Germinal center (tissue), 1 donor: ENCODE data around the gene NID2.

Experiments used
- DNase-seq: peaks from one replicate; pipeline ENCODE4 v3.0.0; 2012; ENCODE audit warnings: mixed read lengths, low spot score

NID2 gene

GRCh38 chr14:52029881-52030280 lies 39.0 kb downstream of the NID2 start:
- DNase-seq: no peak

DNA sequence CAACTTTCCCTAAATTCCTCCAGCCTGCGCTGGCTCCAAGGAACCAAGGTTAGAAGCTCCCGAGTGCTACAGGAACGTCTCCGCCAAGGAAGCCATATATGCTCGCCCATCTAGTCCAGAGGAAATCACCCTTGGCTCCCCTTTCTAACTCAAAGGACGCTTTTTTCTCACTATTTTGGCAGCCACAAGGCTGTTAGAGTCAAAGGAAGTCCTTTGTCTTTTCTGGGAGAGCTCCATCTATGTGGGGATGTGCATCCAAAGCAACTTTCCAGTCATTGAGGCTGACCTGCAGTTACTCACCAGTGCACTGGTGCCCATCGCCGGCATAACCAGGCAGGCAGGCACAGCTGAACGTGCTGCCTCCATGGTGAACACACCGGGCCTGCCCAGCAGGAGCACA lies 42.0 kb downstream of the NID2 start:
- DNase-seq: no peak

DNA sequence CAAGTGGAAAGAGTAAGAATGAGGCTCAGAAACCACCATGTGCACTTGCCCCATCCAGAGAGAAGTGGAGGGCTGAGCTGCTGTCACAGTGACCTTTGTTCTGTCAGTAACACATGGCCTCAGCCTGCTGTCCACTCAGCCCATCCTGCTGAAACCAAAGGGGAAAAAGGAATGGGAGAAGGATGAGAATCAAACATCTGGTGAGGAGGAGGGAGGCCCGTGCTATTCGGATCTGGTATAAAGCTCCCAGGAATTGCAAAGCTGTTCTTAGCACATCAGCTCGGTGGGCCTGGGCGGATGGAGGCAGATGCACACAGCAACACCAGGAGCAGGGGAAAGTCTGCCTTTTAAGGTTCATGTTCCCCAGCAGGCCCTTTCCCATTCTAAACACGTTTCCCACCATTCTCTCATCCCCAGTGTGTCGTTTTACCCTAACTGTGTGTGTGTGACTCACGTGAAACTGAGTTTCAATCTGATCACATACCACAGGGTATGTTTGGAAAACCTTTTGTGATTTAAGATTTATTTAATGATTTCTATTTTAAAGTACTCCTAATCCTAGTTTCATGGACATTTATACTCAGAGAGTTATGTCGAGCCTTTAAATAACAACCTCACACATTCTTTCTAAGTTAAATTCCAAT lies 42.7 kb downstream of the NID2 start:
- DNase-seq: no peak

DNA sequence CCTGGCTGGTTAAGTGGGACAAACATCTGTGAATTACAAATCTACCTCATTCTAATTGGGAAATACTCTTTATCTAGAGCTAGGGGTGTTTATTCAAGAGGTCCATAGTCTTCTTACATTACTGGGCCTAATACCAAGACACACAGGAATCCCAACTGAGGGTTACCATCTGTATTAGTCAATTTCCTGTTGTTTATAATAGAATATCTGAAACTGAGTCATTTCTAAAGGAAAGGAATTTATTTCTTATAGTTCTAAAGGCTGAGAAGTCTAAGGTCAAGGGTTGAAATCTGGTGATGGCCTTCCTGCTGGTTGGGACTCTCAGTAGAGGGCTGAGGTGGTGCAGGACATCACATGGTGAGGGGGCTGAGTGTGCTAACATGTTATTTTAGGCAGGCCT lies 43.5 kb downstream of the NID2 start:
- DNase-seq: no peak

DNA sequence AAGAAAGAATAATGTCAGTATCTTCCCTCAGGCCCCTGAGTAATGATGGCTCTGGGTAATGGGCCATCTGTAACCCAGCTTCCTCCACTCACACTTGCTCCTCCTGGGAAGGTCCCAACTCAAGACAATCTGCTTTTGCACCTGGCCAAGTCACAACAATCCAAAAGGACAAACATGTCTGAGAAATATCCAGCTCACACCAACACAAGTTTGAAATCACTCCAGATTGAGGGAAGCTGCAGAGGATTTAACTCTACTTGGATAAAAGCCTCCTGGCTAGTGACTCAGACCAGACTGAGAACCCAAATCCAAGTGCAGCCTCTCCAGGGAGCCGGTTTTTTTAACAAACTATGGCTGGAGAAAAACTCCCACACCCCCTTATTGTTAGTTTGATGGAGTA lies 45.3 kb downstream of the NID2 start:
- no peak for DNase-seq

- DNase-seq: no peak
These were observed 46.8 kb downstream of the NID2 start for GRCh38 chr14:52021957-52022600.

DNA sequence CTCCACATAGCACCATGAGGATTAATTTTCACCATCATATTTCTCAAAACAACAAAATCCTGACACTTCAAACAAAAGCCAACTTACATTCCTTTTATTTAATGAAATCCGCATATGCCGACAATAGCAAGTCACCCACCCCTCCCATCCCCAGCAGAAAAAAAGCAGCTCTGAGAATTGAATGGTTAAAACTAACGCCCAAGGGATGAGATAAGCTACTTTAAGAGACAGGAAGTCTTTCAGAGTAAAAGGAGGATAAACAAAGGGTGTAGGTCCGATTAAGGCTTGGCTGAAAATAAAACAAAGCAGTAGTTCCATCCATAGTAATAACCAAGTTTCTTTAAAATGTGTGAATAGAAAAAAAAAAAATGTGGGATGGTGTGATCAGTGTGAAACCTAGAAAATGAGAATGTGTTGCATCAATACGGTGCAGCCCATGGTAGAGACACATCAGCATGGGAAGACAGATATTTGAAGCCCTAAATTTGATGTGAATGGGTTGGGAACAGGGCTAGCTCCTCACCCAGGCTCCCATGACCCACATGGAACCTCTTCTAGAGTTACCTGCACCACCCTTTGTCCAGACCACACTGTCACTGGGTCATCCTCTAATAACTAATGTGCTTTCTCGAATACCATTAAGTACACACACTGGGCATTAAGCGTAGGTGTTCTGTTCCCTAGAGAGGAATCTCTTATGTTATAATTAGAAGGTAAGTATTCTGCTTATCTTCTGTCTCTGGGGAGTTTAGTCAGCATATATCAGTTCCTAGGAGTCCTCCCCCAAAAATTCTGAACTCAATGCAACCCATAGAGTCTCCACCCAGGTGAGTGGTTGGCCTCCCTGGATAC lies 47.8 kb downstream of the NID2 start:
- DNase-seq: no peak

- no peak for DNase-seq
These were observed 48.6 kb downstream of the NID2 start for GRCh38 chr14:52020161-52020714.

- DNase-seq: no peak
These were observed 49.9 kb downstream of the NID2 start for GRCh38 chr14:52018970-52019369.

DNA sequence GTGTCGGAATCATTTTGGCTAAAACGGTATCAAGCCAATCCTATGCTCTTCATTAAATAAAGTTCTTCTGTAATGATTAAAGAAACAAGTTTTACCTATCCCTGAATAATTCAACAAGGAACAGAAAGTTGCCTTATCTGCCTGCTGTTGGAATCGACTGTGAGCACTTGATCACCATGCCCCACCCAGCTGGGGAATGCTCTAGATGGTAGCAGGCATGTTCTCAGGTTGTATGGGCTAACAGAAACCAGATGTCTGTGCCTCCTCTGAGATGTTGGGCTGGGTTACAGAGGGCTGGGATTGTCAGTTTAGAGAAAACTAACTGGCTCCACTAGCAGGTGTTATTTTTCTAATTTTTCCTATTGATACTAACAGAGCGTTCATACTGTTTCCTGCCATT lies 50.6 kb downstream of the NID2 start:
- no peak for DNase-seq

DNA sequence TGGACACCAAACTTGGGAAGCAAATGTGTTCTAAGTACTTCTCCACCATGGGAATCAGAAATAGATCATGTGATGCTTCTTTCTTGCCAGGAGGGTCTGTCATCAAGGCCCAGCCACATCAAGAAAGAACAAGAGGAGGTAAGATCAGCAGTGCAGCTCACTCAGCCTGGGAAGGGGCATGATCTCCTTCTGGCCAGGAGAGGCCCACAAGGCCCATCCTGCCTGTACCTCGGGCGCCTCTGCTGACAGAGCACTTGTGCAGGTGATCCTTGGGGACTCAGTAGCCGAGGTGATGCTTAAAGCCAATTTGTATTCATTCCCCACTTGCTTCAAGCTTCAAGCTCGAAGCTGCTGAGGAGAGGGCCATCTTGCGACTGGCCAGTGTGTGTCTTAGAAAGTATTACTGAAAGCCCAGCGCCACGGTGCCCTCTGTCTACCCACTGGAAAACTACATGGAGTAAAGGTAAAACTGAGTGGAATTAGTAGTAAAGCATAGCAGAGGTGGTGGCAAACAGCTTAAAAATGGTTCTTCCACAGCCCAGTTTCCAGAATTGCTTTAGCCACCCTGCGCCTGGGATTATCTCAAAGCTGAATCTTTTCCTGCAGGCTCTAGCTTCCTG lies 53.3 kb downstream of the NID2 start:
- DNase-seq: no peak

- DNase-seq: no peak
These were observed 54.1 kb downstream of the NID2 start for GRCh38 chr14:52014601-52015267.

DNA sequence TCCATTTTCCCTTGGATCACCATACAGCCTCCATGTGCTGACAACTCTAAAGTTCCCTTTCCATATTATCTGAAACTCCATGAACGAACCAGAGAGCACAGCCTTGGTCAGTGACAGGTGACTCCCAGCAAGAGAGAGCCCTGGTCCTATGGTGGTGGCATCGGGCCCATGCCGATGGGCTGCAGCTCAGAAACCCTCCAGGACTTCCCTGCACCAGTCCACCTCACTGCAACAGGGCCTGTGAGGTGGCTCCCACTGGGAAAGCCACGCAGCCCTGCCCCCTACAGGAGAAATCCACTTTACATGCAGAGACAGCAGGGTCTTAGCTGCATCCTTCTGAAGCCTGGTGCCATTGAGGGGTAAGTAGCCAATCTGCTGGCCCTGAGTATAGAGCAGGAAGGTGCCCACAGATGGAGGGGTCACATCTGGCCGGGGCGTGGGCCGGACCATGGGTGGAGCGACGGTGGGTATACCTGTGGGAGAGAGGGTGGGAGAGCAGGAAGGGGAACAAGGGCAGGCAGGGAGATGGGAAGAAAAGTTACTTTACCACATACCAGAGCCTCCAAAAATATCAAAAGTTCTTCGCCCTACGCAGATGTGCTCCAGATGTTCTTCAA lies 54.8 kb downstream of the NID2 start:
- no peak for DNase-seq

GRCh38 chr14:52012635-52013034 lies 56.2 kb downstream of the NID2 start:
- DNase-seq: no peak

GRCh38 chr14:52011523-52011922 lies 57.3 kb downstream of the NID2 start:
- no peak for DNase-seq

GRCh38 chr14:52010173-52010693 lies 58.6 kb downstream of the NID2 start:
- DNase-seq: no peak

DNA sequence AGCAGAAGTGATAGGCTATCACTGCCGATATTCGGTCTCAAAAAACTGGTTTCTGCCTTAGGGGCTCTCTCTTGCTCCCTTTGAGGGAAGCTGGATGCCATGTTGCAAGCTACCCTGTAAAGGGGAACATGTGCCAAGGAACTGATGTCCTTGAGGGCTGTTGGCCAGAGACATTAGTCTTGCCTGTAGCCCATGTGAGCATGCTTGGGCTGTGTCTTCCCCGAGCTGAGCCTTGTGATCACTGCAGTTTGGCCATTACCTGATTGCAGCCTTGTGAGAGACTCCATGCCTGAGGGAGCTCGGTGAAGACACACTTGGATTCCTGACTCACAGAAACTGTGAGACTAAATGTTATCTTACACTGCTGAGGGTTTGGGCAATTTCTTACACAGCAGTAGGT lies 60.7 kb downstream of the NID2 start:
- no peak for DNase-seq

DNA sequence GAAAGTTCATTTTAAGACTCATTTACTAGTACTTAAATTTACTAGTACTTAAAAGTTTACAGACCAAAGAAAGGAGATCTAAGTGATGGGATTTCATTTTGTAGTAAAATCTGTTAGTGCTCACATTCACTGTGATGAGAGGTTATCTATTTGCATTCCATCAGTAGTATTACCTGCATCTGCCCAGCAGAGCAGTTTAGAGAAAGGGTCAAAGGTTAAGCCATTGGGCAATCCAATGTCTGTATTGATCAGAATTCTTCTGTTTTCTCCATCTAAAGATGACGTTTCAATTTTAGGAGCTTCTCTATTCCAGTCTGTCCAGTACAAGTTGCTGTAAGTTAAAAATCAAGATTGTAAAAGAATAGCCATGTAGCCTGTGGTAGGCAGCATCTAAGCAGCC lies 61.2 kb downstream of the NID2 start:
- no peak for DNase-seq

DNA sequence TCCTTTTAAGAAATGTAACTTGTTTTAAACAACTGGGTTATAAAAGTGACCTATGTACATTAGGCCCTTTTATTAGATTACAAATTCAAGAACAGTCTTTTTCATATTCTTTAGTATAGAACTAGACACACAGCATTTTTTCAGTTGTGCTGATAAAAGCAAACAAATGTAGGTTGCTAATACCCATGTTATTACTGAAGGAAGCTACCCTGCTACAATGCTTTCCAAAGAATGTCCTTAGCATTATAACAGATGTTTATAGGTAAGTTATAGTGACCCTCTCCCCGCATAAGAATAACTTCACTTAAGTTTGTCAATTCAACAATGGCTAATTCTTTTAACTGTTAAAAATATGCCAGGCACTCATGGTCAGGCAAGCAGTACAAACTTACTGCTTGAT lies 61.6 kb downstream of the NID2 start:
- no peak for DNase-seq

GRCh38 chr14:52006361-52006760 lies 62.5 kb downstream of the NID2 start:
- DNase-seq: no peak

- DNase-seq: no peak
These were observed 63.2 kb downstream of the NID2 start for GRCh38 chr14:52005625-52006024.
